Activated gamma-delta T cell treated with anti-CD3 and anti-CD28 coated beads, Interleukin-2, amount 50 U/mL, for 16 hours (primary cell): ENCODE results near the gene LDLR.
"Not testable (repeated sequence)": the region's sequence is repeated elsewhere in the genome, so short reads cannot be mapped to it uniquely, and the experiment has no call there.

Source experiments
- DNase-seq: peaks from one replicate; pipeline ENCODE4 v3.0.0-alpha.2; 2020; ENCODE audit warnings: low read depth

LDLR gene

DNA sequence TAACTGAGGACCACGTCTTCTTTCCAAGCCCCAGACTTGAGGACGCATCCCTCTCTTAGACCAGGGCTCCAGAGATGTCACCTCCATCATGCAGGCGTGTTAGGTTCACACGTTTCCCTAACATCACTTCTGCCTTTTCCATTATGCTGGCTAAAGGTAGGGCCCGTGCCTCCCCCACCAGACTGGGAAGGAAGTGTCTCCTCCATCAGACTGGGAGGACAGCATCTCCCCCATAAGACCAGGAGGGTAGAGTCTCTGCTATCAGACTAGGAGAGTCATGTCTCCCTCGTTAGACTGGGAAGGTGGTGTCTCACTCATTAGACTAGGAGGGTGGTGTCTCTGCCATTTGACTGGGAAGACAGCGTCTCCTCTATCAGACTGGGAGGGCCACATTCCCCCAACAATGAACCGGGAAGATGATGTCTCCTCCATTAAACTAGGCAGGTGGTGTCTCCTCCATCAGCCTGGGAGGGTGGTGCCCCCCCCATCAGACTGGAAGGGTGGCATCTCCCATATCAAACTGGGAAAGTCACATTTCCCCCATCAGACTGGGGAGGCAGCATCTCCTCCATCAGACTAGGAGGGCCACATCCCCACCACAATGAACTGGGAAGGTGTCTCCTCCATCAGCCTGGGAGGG is 84.4 kb downstream of the LDLR start:
- DNase-seq = no peak

DNA sequence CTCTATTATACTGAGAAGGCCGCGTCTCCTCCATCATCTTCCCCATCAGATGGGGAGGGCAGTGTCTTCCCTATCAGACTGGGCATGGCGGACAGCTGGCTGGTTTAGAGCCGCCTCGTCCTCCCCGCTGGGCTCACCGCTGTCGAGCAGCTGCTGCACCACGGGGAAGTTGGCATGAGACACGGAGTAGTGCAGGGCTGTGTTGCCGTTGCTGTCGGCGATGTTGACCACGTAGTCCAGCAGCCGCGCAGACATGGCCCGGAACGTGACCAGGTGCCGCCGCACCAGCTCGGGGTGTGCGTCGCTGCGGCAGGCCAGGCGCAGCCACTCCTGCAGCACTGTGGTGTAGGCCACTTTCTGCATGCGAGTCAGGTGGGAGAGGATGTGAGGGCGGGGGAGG is 85.1 kb downstream of the LDLR start:
- no peak for DNase-seq

DNA sequence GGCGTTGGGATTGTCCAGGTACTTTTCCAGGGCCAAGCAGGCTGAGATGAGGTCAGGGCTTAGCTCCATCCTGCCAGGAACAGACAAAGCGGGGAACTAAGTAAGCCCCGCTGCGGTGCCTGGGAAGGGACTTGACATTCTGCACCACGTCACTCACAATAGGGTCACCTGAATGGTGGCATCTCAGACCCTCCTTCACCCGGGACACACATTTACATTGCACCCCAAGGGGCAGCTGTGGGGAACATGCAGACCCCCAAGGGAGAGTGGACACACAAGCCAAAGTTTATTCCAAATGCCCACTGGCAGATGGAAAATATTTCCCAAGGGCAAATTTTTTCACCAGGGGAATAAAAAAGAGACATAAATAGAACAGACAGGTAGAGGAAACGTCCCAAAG is 86.7 kb downstream of the LDLR start:
- DNase-seq = no peak

DNA sequence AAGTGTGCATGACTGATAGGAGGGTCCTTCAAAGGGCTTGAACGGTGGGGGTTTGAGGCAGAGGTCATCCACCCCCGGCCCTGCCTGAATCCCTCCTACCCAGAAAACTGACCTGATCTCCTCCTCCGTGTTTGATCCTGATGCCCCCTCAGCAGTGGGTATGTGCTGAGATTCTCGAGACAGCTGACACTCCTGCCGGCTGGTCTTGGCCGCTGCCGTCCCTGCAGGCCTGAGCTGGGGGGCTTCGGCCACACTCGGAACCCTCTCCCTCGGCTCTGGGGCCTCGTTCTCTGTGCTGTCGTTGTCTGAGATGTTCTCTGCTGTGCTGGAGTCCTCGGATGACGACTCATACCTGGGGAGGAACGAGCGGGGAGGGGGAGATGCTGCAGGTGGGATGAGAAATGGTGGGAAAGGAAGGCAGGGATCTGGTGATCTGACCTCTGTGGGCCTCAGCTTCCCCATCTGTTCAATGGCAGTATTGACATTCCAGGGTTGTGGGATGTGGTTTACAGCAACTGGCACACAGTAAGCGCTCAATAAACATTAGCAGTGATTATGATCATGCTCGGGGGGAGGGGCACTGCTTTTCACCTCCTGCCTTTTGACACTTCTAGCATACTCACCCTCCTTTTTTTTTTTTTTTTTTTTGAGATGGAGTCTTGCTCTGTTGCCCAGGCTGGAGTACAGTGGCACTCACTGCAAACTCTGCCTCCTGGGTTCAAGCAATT is 87.4 kb downstream of the LDLR start:
- no peak for DNase-seq

DNA sequence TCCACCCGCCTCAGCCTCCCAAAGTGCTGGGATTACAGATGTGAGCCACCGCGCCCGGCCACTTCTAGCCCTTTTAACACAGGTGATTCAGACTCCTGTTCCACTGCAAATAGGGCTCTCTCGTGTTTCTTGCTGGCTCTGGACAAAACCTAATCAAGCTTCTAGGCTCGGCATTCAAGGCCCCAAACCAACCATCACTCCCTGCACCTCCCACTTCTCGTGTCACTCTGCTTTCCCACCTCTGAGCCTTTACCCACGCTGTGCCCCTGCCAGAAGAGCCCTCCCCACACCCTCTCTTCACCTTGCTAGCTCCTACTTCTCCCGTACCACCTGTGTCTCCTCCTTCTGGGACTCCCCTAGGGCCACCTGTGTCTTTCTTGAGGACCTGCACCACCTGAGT is 88.3 kb downstream of the LDLR start:
- no peak for DNase-seq

DNA sequence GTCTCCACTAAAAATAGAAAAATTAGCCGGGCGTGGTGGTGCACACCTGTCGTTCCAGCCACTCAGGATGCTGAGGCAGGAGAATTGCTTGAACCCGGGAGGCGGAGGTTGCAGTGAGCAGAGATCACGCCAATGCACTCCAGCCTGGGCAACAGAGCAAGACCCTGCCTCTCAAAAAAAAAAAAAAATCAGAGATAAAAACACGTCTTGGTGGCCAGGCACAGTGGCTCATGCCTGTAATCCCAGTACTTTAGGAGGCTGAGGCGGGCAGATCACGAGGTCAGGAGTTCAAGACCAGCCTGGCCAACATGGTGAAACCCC is 89.8 kb downstream of the LDLR start:
- DNase-seq = not testable (repeated sequence)

DNA sequence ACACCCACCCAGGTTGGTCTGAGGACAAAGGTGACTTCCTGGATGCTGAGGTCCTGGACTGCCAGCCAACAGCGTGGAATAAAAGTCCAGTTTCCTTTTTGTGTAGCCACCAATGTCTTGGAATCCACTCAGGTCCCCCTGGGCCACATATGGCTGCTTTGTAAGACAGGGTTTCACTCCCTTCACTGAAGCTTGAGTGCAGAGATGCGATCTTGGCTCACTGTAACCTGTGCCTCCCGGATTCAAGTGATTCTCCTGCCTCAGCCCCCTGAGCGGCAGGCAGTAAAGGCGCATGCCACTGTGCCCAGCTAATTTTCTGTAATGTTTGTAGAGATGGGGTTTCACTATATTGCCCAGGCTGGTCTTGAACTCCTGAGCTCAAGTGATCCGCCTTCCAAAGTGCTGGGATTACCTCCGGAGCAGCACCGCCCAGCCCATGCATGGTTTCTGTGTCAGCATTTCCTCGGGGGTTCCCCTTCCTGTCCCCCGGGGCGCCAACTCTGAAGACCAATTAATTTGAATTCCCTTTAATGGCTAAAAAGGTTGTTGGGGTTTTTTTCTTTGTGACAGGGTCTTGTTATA is 90.5 kb downstream of the LDLR start:
- no peak for DNase-seq

DNA sequence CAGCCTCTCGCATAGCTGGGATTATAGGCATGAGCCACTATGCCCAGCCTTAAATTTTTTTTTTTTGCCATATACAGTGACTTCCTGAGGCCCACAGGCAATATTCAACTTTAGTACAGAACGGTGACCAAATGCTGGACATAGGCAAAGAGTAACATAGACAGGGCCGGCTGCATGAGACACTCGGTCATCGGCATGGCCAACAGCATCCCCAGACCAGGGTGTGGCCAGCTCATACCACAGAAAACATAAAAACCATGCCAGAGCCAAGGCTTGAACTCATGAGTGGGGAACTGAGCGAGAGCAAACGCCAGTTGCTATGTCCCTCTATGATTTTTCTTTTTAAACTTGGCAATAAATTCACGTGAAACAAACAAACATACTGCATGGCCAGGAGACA is 91.1 kb downstream of the LDLR start:
- no peak for DNase-seq

DNA sequence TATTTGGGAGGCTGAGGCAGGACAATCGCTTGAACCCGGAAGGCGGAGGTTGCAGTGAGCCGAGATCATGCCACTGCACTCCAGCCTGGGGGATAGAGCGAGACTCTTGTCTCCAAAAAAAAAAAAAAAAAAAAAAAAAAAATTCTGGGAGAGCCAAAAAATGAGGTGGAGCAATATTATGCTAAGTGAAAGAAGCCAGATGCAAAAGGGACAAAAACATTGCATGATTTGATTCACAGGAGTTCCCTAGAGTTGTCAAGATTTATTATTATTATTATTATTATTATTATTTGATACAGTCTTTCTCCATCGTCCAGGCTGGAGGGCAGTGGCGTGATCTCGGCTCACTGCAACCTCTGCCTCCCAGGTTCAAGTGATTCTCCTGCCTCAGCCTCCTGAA is 91.7 kb downstream of the LDLR start:
- DNase-seq = not testable (repeated sequence)

DNA sequence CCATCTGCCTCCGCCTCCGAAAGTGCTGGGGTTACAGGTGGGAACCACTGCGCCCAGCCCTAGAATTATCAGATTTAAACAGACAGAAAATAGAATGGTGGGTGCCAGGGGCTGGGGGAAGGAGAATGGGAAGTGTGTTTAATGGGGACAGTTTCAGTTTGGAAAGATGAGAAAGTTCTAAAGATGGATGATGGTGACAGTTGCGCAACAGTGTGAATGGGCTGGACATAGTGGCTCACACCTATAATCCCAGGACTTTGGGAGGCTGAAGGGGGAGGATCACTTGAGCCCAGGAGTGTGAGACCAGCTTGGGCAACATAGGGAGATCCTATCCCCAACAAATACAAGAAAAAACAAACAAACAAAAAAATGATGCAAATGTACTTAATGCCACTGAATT is 92.2 kb downstream of the LDLR start:
- no peak for DNase-seq
